A673 (cell line): ENCODE data around the gene METRN.

Experiments
- EZH2 ChIP-seq: fragments of 200-600 bp; sonication (generic); IDR thresholded peaks from 2 replicates; pipeline ENCODE4 v1.6.1; 2017; ENCODE audit warnings: borderline replicate concordance, low read depth, mild to moderate bottlenecking, mixed read lengths, antibody characterized with exemption, low read length; ENCODE audit not compliant: poor library complexity, severe bottlenecking
- TF ChIP-seq, protein P1 (sequence below): fragments of 300-800, 200-600 bp; sonication (generic); conservative IDR thresholded peaks from 2 replicates; pipeline ENCODE4 v1.5.1; 2017; ENCODE audit warnings: low read depth, mild to moderate bottlenecking, antibody characterized with exemption, low read length, moderate library complexity, mixed read lengths

DNA sequence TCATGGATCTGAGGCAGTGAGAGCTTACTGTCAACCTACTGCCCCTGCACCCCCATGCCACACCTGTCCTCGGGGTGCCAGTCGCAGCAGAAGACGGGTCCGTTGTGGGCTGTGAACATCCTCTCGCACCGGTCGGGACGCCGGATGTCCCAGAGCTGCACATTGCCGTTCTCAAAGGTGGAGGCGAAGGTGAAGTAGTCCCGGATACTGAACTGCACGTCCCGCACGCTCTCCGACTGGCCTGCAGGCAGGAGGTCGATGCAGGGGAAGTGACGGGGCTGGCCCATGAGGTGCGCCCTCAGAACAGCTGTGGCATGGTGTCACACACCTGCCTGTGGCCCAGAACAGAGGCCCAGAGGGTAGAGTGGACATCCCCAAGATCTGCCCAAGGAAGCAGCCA is 27.4 kb upstream of the METRN start:
- TF ChIP-seq, protein P1, sequence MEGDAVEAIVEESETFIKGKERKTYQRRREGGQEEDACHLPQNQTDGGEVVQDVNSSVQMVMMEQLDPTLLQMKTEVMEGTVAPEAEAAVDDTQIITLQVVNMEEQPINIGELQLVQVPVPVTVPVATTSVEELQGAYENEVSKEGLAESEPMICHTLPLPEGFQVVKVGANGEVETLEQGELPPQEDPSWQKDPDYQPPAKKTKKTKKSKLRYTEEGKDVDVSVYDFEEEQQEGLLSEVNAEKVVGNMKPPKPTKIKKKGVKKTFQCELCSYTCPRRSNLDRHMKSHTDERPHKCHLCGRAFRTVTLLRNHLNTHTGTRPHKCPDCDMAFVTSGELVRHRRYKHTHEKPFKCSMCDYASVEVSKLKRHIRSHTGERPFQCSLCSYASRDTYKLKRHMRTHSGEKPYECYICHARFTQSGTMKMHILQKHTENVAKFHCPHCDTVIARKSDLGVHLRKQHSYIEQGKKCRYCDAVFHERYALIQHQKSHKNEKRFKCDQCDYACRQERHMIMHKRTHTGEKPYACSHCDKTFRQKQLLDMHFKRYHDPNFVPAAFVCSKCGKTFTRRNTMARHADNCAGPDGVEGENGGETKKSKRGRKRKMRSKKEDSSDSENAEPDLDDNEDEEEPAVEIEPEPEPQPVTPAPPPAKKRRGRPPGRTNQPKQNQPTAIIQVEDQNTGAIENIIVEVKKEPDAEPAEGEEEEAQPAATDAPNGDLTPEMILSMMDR: no peak
- no peak for TF ChIP-seq EZH2
